HepG2 (cell line): ENCODE data around the gene CLCN1.

Source experiments
- SUZ12 ChIP-seq: fragments of 150-350 bp; IDR thresholded peaks from 2 replicates; pipeline ENCODE4 v1.6.1; 2014; ENCODE audit warnings: low read depth, low read length
- ZNF292 ChIP-seq: sonication (generic); formaldehyde crosslinking; IDR thresholded peaks from 2 replicates; pipeline ENCODE4 v1.8.1; 2022; ENCODE audit warnings: mild to moderate bottlenecking, low read depth, missing genetic modification reagents, borderline replicate concordance

DNA sequence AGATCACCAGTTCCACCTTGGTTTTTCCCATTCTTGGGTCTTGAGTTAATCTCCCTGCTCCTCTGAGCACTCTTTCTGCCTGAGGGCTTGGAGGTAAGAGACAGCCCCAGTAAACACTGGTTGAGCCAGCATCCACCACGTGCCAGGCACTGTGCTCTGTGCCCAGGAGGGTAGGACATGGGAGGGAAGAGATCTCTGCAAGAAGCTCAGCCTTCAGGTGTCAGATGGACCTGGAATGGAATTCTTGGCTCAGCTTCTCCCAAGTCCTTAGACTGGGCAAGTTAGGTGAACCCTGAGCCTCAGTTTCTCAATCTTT lies 67.7 kb downstream of the CLCN1 start:
- TF ChIP-seq ZNF292 (CRISPR knock-in tag) = no peak
- no peak for TF ChIP-seq SUZ12
